PC-9 (cell line): ENCODE data around the gene MLXIPL.
"Not testable (repeated sequence)": the region's sequence is repeated elsewhere in the genome, so short reads cannot be mapped to it uniquely, and the experiment has no call there.

Experiments
- CTCF ChIP-seq: fragments of 200-600 bp; sonication (generic); conservative IDR thresholded peaks from 2 replicates; pipeline ENCODE4 v1.6.1; 2017; ENCODE audit warnings: mixed run types, antibody characterized with exemption, mild to moderate bottlenecking, moderate library complexity
- EZH2 ChIP-seq: fragments of 200-600 bp; sonication (generic); IDR thresholded peaks from 2 replicates; pipeline ENCODE4 v1.8.0; 2017; ENCODE audit warnings: antibody characterized with exemption, low read depth

DNA sequence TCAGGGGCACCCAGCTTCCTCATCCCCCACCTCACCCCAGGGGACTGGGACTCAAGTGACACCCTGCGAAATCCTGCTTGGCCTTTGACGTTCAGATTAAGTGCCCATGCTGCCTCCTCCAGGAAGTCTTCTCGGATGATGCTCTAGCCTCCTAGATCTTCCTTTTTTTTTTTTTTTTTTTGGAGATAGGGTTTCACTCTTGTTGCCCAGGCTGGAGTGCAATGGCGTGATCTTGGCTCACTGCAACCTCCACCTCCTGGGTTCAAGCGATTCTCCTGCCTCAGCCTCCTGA is 16.7 kb downstream of the MLXIPL start:
- not testable (repeated sequence) for TF ChIP-seq CTCF, EZH2
